OCI-LY1 (cell line): ENCODE data around the gene KIAA1328.

Experiments used
- H2AFZ ChIP-seq: fragments of 200-600 bp; sonication (generic), shearing (Covaris generic); 2 replicates; pipeline ENCODE4 v1.6.0; 2014; ENCODE audit warnings: antibody characterized with exemption, mild to moderate bottlenecking, low read length
- H3F3A ChIP-seq: fragments of 200-600 bp; sonication (generic), shearing (Covaris generic); 2 replicates; pipeline ENCODE4 v1.6.0; 2014; ENCODE audit warnings: mild to moderate bottlenecking, antibody characterized with exemption, low read length, moderate library complexity; ENCODE audit not compliant: insufficient read depth
- H3K27ac ChIP-seq: fragments of 200-600 bp; sonication (generic); 2 replicates; pipeline ENCODE4 v1.5.1; 2014; ENCODE audit warnings: low read length, mixed run types, mild to moderate bottlenecking, low read depth; ENCODE audit not compliant: poor library complexity, severe bottlenecking
- H3K27me3 ChIP-seq: fragments of 200-600 bp; sonication (generic); 2 replicates; pipeline ENCODE4 v1.6.0; 2014; ENCODE audit warnings: antibody characterized with exemption, mild to moderate bottlenecking, low read length, moderate library complexity; ENCODE audit not compliant: insufficient read depth
- H3K36me3 ChIP-seq: fragments of 200-600 bp; sonication (generic); 2 replicates; pipeline ENCODE4 v1.6.1; 2014; ENCODE audit warnings: mild to moderate bottlenecking, antibody characterized with exemption, low read length, moderate library complexity, mixed read lengths; ENCODE audit not compliant: insufficient read depth
- H3K4me1 ChIP-seq: fragments of 200-600 bp; sonication (generic); 2 replicates; pipeline ENCODE4 v1.5.1; 2014; ENCODE audit warnings: mild to moderate bottlenecking, low read length, moderate library complexity; ENCODE audit not compliant: insufficient read depth, severe bottlenecking
- H3K4me2 ChIP-seq: fragments of 200-600 bp; sonication (generic), shearing (Covaris generic); 2 replicates; pipeline ENCODE4 v1.6.1; 2014; ENCODE audit warnings: low read length
- H3K4me3 ChIP-seq: fragments of 200-600 bp; sonication (generic); 2 replicates; pipeline ENCODE4 v1.5.1; 2014; ENCODE audit warnings: low read length, low read depth, mild to moderate bottlenecking, mixed read lengths; ENCODE audit not compliant: poor library complexity, severe bottlenecking
- H3K79me2 ChIP-seq: fragments of 200-600 bp; shearing (Covaris generic); 2 replicates; pipeline ENCODE4 v1.6.1; 2016; ENCODE audit warnings: mixed run types, low read length, mixed read lengths; ENCODE audit not compliant: insufficient read depth
- H3K9ac ChIP-seq: fragments of 200-600 bp; sonication (generic), shearing (Covaris generic); 2 replicates; pipeline ENCODE4 v1.6.1; 2014; ENCODE audit warnings: mild to moderate bottlenecking, low read length, mixed read lengths
- H3K9me2 ChIP-seq: fragments of 200-600 bp; sonication (generic), shearing (Covaris generic); 2 replicates; pipeline ENCODE4 v1.6.1; 2014; ENCODE audit warnings: low read depth, mild to moderate bottlenecking, low read length, mixed read lengths
- H3K9me3 ChIP-seq: fragments of 200-600 bp; shearing (Covaris generic); 2 replicates; pipeline ENCODE4 v1.6.1; 2014; ENCODE audit warnings: low read length, mixed read lengths
- H4K20me1 ChIP-seq: fragments of 200-600 bp; sonication (generic), shearing (Covaris generic); 2 replicates; pipeline ENCODE4 v1.6.0; 2016; ENCODE audit warnings: mild to moderate bottlenecking, low read length; ENCODE audit not compliant: insufficient read depth
- EZH2 ChIP-seq: fragments of 200-600 bp; sonication (generic), shearing (Covaris generic); IDR thresholded peaks from 2 replicates; pipeline ENCODE4 v1.8.0; 2017; ENCODE audit warnings: borderline replicate concordance, mixed run types, mild to moderate bottlenecking, antibody characterized with exemption, low read length, moderate library complexity, mixed read lengths
- TF ChIP-seq, protein P1 (sequence below): fragments of 200-600 bp; sonication (generic), shearing (Covaris generic); IDR thresholded peaks from 2 replicates; pipeline ENCODE4 v1.5.1; 2017; ENCODE audit warnings: mild to moderate bottlenecking, antibody characterized with exemption, low read length, moderate library complexity, mixed read lengths

KIAA1328 gene

DNA sequence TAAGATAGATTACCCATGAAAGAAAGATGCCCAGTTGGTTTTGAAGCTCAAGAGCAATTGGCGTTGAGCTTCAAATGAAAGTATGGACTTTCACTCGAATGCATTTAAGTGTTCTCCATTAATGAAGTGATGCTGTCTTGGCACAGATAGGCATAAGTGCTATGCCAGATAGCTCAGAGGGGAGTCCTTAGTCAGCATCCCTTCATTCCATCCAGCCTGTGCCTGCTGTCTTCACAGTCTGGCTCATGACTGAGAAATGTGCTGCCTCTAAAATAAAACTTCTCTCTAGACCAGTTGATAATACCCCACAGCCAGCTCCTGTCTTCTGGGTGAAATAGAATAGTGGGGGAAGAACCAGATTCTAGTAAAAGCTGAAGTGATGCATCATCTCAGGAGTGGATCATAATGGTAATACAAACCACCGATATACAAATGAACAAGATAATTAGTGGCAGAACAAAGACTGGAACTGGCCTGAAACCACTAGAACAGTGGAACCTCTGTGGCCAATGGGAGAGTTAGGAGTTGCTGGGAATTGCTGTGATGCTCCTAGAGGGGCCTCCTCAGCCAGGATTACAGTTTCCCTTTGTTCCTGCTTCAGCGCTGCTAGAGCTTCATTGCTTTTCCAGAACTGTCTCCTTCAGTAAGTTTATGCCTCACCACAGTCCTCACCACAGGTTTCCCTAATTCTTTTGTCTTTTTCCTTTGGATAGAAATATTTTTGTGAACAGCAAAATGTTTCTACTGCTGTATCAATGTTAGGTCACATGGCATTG lies 359.3 kb downstream of the KIAA1328 start:
- H2AFZ ChIP-seq = no peak overlapping the region
- no peaks in the 10 kb centered on the region for H3K79me2 ChIP-seq
- H3K4me2 ChIP-seq = no peak overlapping the region
- no peaks in the 10 kb centered on the region for H3K27me3 ChIP-seq
- no peaks in the 10 kb centered on the region for H3K9me3 ChIP-seq
- H3K4me3 ChIP-seq = no peak overlapping the region
- no peaks in the 10 kb centered on the region for H3F3A ChIP-seq
- no peaks in the 10 kb centered on the region for H4K20me1 ChIP-seq
- no peaks in the 10 kb centered on the region for H3K9me2 ChIP-seq
- no peak overlapping the region for H3K9ac ChIP-seq
- H3K36me3 ChIP-seq = no peaks in the 10 kb centered on the region
- H3K4me1 ChIP-seq = no peaks in the 10 kb centered on the region
- H3K27ac ChIP-seq = no peak overlapping the region
- TF ChIP-seq, protein P1, sequence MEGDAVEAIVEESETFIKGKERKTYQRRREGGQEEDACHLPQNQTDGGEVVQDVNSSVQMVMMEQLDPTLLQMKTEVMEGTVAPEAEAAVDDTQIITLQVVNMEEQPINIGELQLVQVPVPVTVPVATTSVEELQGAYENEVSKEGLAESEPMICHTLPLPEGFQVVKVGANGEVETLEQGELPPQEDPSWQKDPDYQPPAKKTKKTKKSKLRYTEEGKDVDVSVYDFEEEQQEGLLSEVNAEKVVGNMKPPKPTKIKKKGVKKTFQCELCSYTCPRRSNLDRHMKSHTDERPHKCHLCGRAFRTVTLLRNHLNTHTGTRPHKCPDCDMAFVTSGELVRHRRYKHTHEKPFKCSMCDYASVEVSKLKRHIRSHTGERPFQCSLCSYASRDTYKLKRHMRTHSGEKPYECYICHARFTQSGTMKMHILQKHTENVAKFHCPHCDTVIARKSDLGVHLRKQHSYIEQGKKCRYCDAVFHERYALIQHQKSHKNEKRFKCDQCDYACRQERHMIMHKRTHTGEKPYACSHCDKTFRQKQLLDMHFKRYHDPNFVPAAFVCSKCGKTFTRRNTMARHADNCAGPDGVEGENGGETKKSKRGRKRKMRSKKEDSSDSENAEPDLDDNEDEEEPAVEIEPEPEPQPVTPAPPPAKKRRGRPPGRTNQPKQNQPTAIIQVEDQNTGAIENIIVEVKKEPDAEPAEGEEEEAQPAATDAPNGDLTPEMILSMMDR = no peak
- TF ChIP-seq EZH2 = no peak

DNA sequence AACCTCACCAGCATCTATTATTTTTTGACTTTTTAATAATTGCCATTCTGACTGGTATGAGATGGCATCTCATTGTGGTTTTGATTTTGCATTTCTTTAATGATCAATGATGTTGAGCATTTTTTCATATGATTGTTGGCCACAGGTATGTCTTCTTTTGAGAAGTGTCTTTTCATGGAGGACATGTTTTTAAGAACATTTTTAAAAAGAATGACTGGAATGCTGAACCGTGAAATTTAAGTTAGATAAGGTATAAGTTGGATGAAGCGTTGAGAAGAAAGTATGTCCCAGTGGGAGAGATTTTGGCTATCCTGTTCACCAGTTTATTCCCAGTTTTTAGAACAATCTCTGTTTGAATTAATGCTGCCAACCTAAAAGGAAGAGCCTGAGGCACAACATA lies 370.8 kb downstream of the KIAA1328 start:
- Histone ChIP-seq H3F3A (no peaks in the 10 kb centered on the region), H3K9ac (no peak overlapping the region), H3K79me2 (no peaks in the 10 kb centered on the region), H4K20me1 (no peaks in the 10 kb centered on the region), H3K4me1 (no peaks in the 10 kb centered on the region), H2AFZ (no peak overlapping the region), H3K4me2 (no peak overlapping the region), H3K36me3 (no peaks in the 10 kb centered on the region), H3K9me2 (no peaks in the 10 kb centered on the region), H3K9me3 (no peaks in the 10 kb centered on the region), H3K27ac (no peak overlapping the region), H3K27me3 (no peaks in the 10 kb centered on the region), H3K4me3 (no peak overlapping the region)
- no peak for TF ChIP-seq EZH2
- TF ChIP-seq, protein P1 = no peak

DNA sequence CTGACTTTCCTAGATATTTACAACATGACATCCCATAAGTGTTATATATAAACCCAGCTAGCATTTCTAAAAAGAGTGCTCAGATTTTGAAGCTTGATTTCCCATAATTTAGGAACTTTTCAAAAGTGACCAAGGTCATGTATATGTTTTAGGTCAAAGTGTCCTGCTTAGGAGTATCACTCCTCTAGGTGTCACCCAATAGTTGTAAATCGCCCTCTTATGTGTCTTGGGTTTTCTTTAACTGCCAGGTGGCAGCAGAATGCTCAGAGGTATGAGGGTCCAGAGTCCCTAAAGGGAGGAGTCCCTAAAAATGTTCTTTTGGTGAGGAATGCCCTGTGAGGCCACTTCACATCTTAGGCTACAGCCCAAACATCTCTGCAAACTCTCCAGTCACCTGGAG lies 378.4 kb downstream of the KIAA1328 start:
- Histone ChIP-seq H3K4me1 (no peaks in the 10 kb centered on the region), H3K79me2 (no peaks in the 10 kb centered on the region), H3K9ac (no peak overlapping the region), H3K9me2 (no peaks in the 10 kb centered on the region), H4K20me1 (no peaks in the 10 kb centered on the region), H3K36me3 (no peaks in the 10 kb centered on the region), H3K4me2 (no peak overlapping the region), H3F3A (no peaks in the 10 kb centered on the region), H3K9me3 (no peaks in the 10 kb centered on the region), H2AFZ (no peak overlapping the region), H3K27me3 (no peaks in the 10 kb centered on the region), H3K4me3 (no peak overlapping the region), H3K27ac (no peak overlapping the region)
- TF ChIP-seq, protein P1 = no peak
- no peak for TF ChIP-seq EZH2
